Fibroblast of mammary gland (primary cell): ENCODE measurements around the gene YAE1.

Experiments used
- DNase-seq: peaks from one replicate; pipeline ENCODE4 v3.0.0-alpha.2; 2010; ENCODE audit warnings: low read depth
- H3K4me3 ChIP-seq: 2 replicates; pipeline ENCODE4 v1.5.1; 2011; ENCODE audit warnings: low read depth, mild to moderate bottlenecking, low read length, moderate library complexity; ENCODE audit not compliant: control insufficient read depth
- CTCF ChIP-seq: conservative IDR thresholded peaks from 2 replicates; pipeline ENCODE4 v1.5.1; 2011; ENCODE audit warnings: low read depth, low read length, inconsistent platforms; ENCODE audit not compliant: control insufficient read depth, insufficient read depth

Gene YAE1

GRCh38 chr7:39547336-39547735, 18.9 kb upstream of the YAE1 start:
- DNase-seq: no peak
- H3K4me3 ChIP-seq: no peak overlapping the region
- TF ChIP-seq CTCF: no peak

GRCh38 chr7:39550411-39550810, 15.8 kb upstream of the YAE1 start:
- no peak overlapping the region for H3K4me3 ChIP-seq
- TF ChIP-seq CTCF: no peak
- DNase-seq: no peak

GRCh38 chr7:39553436-39553835, 12.8 kb upstream of the YAE1 start:
- no peak overlapping the region for H3K4me3 ChIP-seq
- no peak for TF ChIP-seq CTCF
- DNase-seq: no peak

GRCh38 chr7:39554583-39555165, 11.5 kb upstream of the YAE1 start:
- no peak for TF ChIP-seq CTCF
- no peak overlapping the region for H3K4me3 ChIP-seq
- DNase-seq: no peak

- DNase-seq: no peak
- no peak for TF ChIP-seq CTCF
- no peak overlapping the region for H3K4me3 ChIP-seq
Measured at GRCh38 chr7:39557222-39557621, 9.0 kb upstream of the YAE1 start.

GRCh38 chr7:39557911-39558310, 8.3 kb upstream of the YAE1 start:
- TF ChIP-seq CTCF: no peak
- DNase-seq: no peak

GRCh38 chr7:39560408-39560807, 5.8 kb upstream of the YAE1 start:
- no peak overlapping the region for H3K4me3 ChIP-seq
- no peak for TF ChIP-seq CTCF
- DNase-seq: peak; percentile 30

More at GRCh38 chr7:39557911-39558310, 8.3 kb upstream of the YAE1 start:
- H3K4me3 ChIP-seq: no peak overlapping the region
